HEK293 (cell line): ENCODE data around the gene TOR2A.
A peak's percentile ranks its signal among the peaks of the same experiment; 100 is the strongest.

Experiments
- CTCF ChIA-PET: fragments of 350-600 bp; formaldehyde crosslinking; extraction: SDS; loops from one replicate; lab custom pipeline; 2021; ENCODE audit warnings: antibody characterized with exemption; lab: Yijun Ruan, JAX
- POLR2A ChIA-PET: fragments of 300-600 bp; formaldehyde crosslinking; extraction: SDS; loops from one replicate; lab custom pipeline; 2020; ENCODE audit warnings: antibody characterized with exemption, inconsistent platforms; lab: Yijun Ruan, JAX
- H3K27ac ChIP-seq: fragments of 200-500 bp; sonication (Bioruptor generic); 2 replicates; pipeline ENCODE4 v1.5.1; 2014; ENCODE audit warnings: low read depth, low read length, control low read depth, inconsistent platforms; ENCODE audit errors: extremely low read depth
- H3K36me3 ChIP-seq, 2 experiments: fragments of 200-500 bp in 1 of 2; sonication (Bioruptor generic) in 1 of 2; 1 replicate in 1 of 2; 2 replicates in 1 of 2; pipeline ENCODE4 v1.5.1; 2014 to 2017; ENCODE audit warnings: inconsistent platforms in 2 of 2, low read length in 2 of 2; ENCODE audit not compliant: control insufficient read depth in 2 of 2, insufficient read depth in 1 of 2
- H3K4me1 ChIP-seq: fragments of 200-500 bp; sonication (Bioruptor generic); 2 replicates; pipeline ENCODE4 v1.5.1; 2014; ENCODE audit warnings: mild to moderate bottlenecking, low read length, inconsistent platforms; ENCODE audit not compliant: control insufficient read depth, insufficient read depth
- H3K4me3 ChIP-seq: 2 replicates; pipeline ENCODE4 v1.5.1; 2011; ENCODE audit warnings: low read depth, mild to moderate bottlenecking, control low read depth, low read length, moderate library complexity
- H3K9me3 ChIP-seq: fragments of 200-500 bp; sonication (Bioruptor generic); 2 replicates; pipeline ENCODE4 v1.5.1; 2014; ENCODE audit warnings: low read depth, low read length, inconsistent platforms; ENCODE audit not compliant: control insufficient read depth, insufficient read depth
- PRDM1 ChIP-seq: fragments of 450-650 bp; formaldehyde crosslinking; IDR thresholded peaks from 2 replicates; pipeline ENCODE4; 2016; ENCODE audit warnings: missing biosample characterization, missing genetic modification characterization
- SCRT1 ChIP-seq: fragments of 450-650 bp; formaldehyde crosslinking; IDR thresholded peaks from 2 replicates; pipeline ENCODE4 v1.5.1; 2016; ENCODE audit warnings: missing biosample characterization, missing genetic modification characterization, borderline replicate concordance
- SCRT2 ChIP-seq: fragments of 450-650 bp; formaldehyde crosslinking; IDR thresholded peaks from 2 replicates; pipeline ENCODE4 v1.5.1; 2016; ENCODE audit warnings: missing biosample characterization, missing genetic modification characterization
- ZBTB48 ChIP-seq: fragments of 450-650 bp; formaldehyde crosslinking; IDR thresholded peaks from 2 replicates; pipeline ENCODE4 v1.5.1; 2016; ENCODE audit warnings: missing biosample characterization, missing genetic modification characterization
- ZNF248 ChIP-seq: fragments of 450-650 bp; formaldehyde crosslinking; IDR thresholded peaks from 2 replicates; pipeline ENCODE4 v1.5.1; 2017; ENCODE audit warnings: missing biosample characterization, missing genetic modification characterization
- ZNF366 ChIP-seq: fragments of 450-650 bp; formaldehyde crosslinking; conservative IDR thresholded peaks from 2 replicates; pipeline ENCODE4 v1.5.1; 2016; ENCODE audit warnings: missing biosample characterization, missing genetic modification characterization
- ZNF510 ChIP-seq: fragments of 450-650 bp; formaldehyde crosslinking; IDR thresholded peaks from 2 replicates; pipeline ENCODE4 v1.5.1; 2018; ENCODE audit warnings: mild to moderate bottlenecking, missing genetic modification characterization, missing biosample characterization; ENCODE audit not compliant: insufficient replicate concordance
- ZNF596 ChIP-seq: fragments of 450-650 bp; IDR thresholded peaks from 2 replicates; pipeline ENCODE4 v1.5.0; 2018; ENCODE audit warnings: missing biosample characterization, mild to moderate bottlenecking, missing genetic modification characterization, moderate library complexity
- ZSCAN16 ChIP-seq: fragments of 450-650 bp; formaldehyde crosslinking; IDR thresholded peaks from 2 replicates; pipeline ENCODE4 v1.5.1; 2016; ENCODE audit warnings: missing biosample characterization, missing genetic modification characterization
- TF ChIP-seq, protein P1 (sequence below): fragments of 450-650 bp; formaldehyde crosslinking; IDR thresholded peaks from 2 replicates; pipeline ENCODE4 v1.5.1; 2017; ENCODE audit warnings: missing biosample characterization, missing genetic modification characterization
- TF ChIP-seq, protein P2 (sequence below): fragments of 450-650 bp; formaldehyde crosslinking; IDR thresholded peaks from 2 replicates; pipeline ENCODE4 v1.5.1; 2016; ENCODE audit warnings: missing biosample characterization, missing genetic modification characterization
- TF ChIP-seq, protein P3 (sequence below): fragments of 450-650 bp; formaldehyde crosslinking; IDR thresholded peaks from 2 replicates; pipeline ENCODE4 v1.5.1; 2016; ENCODE audit warnings: missing biosample characterization, missing genetic modification characterization

TOR2A gene

DNA sequence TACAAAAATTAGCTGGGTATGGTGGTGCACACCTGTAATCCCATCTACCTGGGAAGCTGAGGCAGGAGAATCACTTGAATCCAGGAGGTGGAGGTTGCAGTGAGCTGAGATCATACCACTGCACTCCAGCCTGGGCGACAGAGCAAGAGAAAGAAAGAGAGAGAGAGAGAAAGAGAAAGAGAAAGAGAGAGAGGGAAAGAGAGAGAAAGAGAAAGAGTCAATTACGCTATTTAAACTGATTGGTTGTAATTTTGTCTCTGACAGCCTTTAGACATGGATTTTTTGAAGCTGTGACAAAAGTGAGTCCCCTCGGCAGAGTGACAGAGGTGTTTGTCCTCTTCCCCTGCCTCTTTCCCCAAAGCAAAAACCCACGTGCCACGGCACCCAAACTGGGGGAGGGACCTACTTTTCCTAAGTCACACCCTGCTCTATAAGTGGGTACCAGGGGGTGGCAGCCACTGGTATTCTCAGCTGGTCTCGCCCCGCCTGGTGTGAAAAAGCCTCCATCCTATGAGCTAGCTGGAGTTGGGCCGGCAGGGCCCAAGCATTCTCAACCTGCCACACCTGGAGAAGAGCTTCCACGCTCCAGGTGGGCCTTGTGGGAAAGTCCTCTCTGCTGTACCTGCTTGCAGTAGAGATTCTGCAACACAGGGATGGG lies 31.7 kb downstream of the TOR2A start (continued):
- TF ChIP-seq ZNF248 (tag by site-specific recombination) (no peak), ZNF510 (no peak), ZNF596 (tag by site-specific recombination) (peak; percentile 71), PRDM1 (peak; percentile 83), ZNF366 (tag by site-specific recombination) (0 out of 2 replicates have a peak, but pooled peaks have one; percentile 30)
- TF ChIP-seq, protein P1, sequence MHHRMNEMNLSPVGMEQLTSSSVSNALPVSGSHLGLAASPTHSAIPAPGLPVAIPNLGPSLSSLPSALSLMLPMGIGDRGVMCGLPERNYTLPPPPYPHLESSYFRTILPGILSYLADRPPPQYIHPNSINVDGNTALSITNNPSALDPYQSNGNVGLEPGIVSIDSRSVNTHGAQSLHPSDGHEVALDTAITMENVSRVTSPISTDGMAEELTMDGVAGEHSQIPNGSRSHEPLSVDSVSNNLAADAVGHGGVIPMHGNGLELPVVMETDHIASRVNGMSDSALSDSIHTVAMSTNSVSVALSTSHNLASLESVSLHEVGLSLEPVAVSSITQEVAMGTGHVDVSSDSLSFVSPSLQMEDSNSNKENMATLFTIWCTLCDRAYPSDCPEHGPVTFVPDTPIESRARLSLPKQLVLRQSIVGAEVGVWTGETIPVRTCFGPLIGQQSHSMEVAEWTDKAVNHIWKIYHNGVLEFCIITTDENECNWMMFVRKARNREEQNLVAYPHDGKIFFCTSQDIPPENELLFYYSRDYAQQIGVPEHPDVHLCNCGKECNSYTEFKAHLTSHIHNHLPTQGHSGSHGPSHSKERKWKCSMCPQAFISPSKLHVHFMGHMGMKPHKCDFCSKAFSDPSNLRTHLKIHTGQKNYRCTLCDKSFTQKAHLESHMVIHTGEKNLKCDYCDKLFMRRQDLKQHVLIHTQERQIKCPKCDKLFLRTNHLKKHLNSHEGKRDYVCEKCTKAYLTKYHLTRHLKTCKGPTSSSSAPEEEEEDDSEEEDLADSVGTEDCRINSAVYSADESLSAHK, result no peak
- TF ChIP-seq, protein P2, sequence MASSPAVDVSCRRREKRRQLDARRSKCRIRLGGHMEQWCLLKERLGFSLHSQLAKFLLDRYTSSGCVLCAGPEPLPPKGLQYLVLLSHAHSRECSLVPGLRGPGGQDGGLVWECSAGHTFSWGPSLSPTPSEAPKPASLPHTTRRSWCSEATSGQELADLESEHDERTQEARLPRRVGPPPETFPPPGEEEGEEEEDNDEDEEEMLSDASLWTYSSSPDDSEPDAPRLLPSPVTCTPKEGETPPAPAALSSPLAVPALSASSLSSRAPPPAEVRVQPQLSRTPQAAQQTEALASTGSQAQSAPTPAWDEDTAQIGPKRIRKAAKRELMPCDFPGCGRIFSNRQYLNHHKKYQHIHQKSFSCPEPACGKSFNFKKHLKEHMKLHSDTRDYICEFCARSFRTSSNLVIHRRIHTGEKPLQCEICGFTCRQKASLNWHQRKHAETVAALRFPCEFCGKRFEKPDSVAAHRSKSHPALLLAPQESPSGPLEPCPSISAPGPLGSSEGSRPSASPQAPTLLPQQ (tag by site-specific recombination), result no peak
- TF ChIP-seq, protein P3, sequence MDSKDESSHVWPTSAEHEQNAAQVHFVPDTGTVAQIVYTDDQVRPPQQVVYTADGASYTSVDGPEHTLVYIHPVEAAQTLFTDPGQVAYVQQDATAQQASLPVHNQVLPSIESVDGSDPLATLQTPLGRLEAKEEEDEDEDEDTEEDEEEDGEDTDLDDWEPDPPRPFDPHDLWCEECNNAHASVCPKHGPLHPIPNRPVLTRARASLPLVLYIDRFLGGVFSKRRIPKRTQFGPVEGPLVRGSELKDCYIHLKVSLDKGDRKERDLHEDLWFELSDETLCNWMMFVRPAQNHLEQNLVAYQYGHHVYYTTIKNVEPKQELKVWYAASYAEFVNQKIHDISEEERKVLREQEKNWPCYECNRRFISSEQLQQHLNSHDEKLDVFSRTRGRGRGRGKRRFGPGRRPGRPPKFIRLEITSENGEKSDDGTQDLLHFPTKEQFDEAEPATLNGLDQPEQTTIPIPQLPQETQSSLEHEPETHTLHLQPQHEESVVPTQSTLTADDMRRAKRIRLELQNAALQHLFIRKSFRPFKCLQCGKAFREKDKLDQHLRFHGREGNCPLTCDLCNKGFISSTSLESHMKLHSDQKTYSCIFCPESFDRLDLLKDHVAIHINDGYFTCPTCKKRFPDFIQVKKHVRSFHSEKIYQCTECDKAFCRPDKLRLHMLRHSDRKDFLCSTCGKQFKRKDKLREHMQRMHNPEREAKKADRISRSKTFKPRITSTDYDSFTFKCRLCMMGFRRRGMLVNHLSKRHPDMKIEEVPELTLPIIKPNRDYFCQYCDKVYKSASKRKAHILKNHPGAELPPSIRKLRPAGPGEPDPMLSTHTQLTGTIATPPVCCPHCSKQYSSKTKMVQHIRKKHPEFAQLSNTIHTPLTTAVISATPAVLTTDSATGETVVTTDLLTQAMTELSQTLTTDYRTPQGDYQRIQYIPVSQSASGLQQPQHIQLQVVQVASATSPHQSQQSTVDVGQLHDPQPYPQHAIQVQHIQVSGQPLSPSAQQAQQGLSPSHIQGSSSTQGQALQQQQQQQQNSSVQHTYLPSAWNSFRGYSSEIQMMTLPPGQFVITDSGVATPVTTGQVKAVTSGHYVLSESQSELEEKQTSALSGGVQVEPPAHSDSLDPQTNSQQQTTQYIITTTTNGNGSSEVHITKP (tag by site-specific recombination), result 0 out of 2 replicates have a peak, but pooled peaks have one; percentile 19
- TF ChIP-seq, all 188 proteins: peak for 4

DNA sequence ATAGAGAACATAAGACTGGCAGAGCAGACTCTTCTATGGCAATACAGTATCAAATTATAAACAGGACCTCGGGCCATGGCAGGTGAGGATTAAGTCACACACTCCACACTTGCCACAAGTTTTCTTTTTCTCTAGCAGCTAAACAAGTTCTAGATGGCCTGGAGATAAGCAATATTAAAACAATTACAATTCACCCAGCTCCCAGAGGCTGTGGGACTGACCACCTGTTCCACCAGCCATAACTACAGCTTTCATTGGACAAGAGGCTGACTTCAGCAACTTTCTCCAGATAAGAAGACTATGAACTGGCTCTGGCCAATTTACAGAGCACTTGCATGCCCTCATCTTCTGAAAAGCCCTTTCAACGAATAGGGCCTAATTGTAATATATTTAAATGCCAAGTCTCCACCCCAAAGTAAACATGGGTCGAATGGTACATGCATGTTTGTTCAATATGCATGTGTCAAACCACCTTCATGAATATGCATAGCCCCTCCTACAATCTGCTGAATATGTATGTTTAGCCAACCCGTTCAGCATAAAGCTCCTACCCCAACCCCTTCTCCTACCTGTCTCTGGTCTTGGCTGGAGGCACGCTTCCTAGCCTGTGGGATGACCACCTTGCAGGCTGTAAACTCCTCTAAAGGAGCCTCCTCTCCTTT lies 34.4 kb downstream of the TOR2A start:
- Histone ChIP-seq H3K36me3 (no peaks in the 10 kb centered on the region), H3K9me3 (no peaks in the 10 kb centered on the region), H3K4me3 (no peak overlapping the region), H3K4me1 (no peaks in the 10 kb centered on the region), H3K27ac (no peak overlapping the region)
- CTCF ChIA-PET, result interaction anchor here (0.8 kb wide), 1 partner anchor 18 kb away, joined by 4 read pairs; no protein-coding TSS in a partner anchor
- POLR2A ChIA-PET, result interaction anchor here (1.1 kb wide), 1 partner anchor 84 kb away, joined by 3 read pairs; no protein-coding TSS in a partner anchor
- no peak for TF ChIP-seq ZBTB48 (tag by site-specific recombination)
- TF ChIP-seq, protein P3 (tag by site-specific recombination), result 0 out of 2 replicates have a peak, but pooled peaks have one; percentile 11
- TF ChIP-seq SCRT1 (tag by site-specific recombination), result peak; percentile 55; the same call in 1 of the 2 replicates
- TF ChIP-seq ZSCAN16, result no peak
- peak; percentile 78 for TF ChIP-seq SCRT2
